Ovary (tissue), 9 donors: ENCODE measurements around the gene DESI2. TPM values are rescaled to one million over a fixed set of nuclear protein-coding genes. Genes with fewer than 3 reads are reported as not detected.
"Not testable (repeated sequence)": the region's sequence is repeated elsewhere in the genome, so short reads cannot be mapped to it uniquely, and the experiment has no call there.

Experiments
- DNase-seq, 5 donors: peaks; one replicate each; pipeline ENCODE4 v3.0.0-alpha.2; 2019 to 2020
- H3K27ac ChIP-seq, 2 donors: fragments of 200-600 bp; one replicate each; pipeline versions ENCODE4 v1.5.1 to v1.8.0; 2019 to 2022
- H3K27me3 ChIP-seq: fragments of 200-600 bp; one replicate; pipeline ENCODE4 v1.8.0; 2022
- H3K36me3 ChIP-seq: fragments of 200-600 bp; sonication (generic); one replicate; pipeline ENCODE4 v1.5.1; 2019
- H3K4me1 ChIP-seq: one replicate; pipeline ENCODE4 v1.8.1; 2013; ENCODE audit warnings: mild to moderate bottlenecking, moderate library complexity; ENCODE audit not compliant: insufficient read depth
- H3K4me3 ChIP-seq: fragments of 200-600 bp; sonication (generic); one replicate; pipeline ENCODE4 v1.5.1; 2017
- H3K9me3 ChIP-seq, 2 donors: fragments of 200-600 bp in 1 of 2; sonication (generic) in 1 of 2; one replicate each; pipeline versions ENCODE4 v1.5.1 to v1.8.1; 2013 to 2019; ENCODE audit warnings: mild to moderate bottlenecking in 1 of 2, moderate library complexity in 1 of 2
- EP300 ChIP-seq: sonication (generic); formaldehyde crosslinking; IDR thresholded peaks from one replicate; pipeline ENCODE4 v1.6.1; 2017; ENCODE audit warnings: antibody characterized with exemption
- POLR2A ChIP-seq: fragments of 450-650 bp; IDR thresholded peaks from one replicate; pipeline ENCODE4 v1.6.1; 2017; ENCODE audit warnings: antibody characterized with exemption, mild to moderate bottlenecking, moderate library complexity
- WGBS, 3 donors: extraction: QIAGEN DNeasy Blood & Tissue Kit in 1 of 3; methylation state at CpG; one replicate each; pipeline versions ENCODE4 v1.1.5 to v1.1.7; 2013 to 2017; 5-methylcytosine and 5-hydroxymethylcytosine counted together
- intact Hi-C, 4 donors: fragments of 100-400 bp; cut with DNase I; formaldehyde crosslinking; loops; one replicate each; pipeline versions ENCODE4 v1.11.0 to v1.15.1; 2022 to 2023
- polyA plus RNA-seq, 2 donors: library from polyadenylated mRNA; stranded (reverse); fragments of 200-250 nt in 1 of 2; fragments of 350-450 nt in 1 of 2; fragmentation: Illumina TruSeq in 1 of 2; extraction: RNeasy Lipid Tissue Mini Kit (QIAGEN cat#74804) in 1 of 2; gene quantifications; one replicate each; pipeline ENCODE4 v1.2.3, GENCODE V29; 2013 to 2014
- total RNA-seq, 7 donors: library from RNA; depleted of rRNA in 2 of 7; stranded (reverse); fragments of >200 nt in 2 of 7; fragmentation: NEBNext Ultra II Directional in 3 of 7; extraction: Animal tissue kit (Norgen Biotek cat#: 25700) in 3 of 7; gene quantifications; one replicate each; pipeline versions ENCODE4 v1.1.0 to v1.2.4, GENCODE V29; 2016 to 2023
- TF ChIP-seq, protein P1 (sequence below), 3 donors: fragments of 450-650 bp in 2 of 3; fragments of 200-600 bp in 1 of 3; IDR thresholded peaks; one replicate each; pipeline versions ENCODE4 v1.5.1 to v1.8.0; 2016 to 2022; ENCODE audit warnings: antibody characterized with exemption in 3 of 3, mild to moderate bottlenecking in 1 of 3
- donor health status: DM: no; HTN: no; CAD: no; lungs with moderate emphysema.
- donor health status: DM: no; HTN: no; CAD: no.
- donor health status: Bipolar disorder and iron deficiency.
- donor health status: DM: yes; HTN: yes; CAD: no.
- donor health status: DM: no; HTN: no; CAD: no.
- donor health status: DM: yes; HTN: yes; CAD: no.

DESI2 gene
- total and polyA plus RNA-seq, 9 donors: 12.5 to 33.4 (median 23.4) TPM

DNA sequence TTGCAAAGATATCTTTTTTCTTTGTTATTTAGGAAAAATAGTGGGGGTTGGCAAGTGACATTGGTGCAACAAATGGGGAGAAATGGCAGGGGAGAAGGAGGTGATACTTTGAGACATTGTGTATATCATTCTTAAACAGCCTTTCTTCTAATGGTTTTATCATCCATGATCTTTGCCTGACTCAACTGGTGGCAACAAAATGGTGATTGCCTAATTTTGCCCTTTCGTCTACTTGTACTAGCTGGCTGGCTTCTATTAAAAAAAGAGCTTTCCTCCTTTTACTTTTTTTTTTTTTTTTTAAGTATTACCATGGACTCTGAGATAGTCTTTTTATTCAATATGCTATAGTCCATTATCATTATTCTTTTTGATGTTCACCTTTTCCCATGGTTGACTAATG is 27.7 kb downstream of the DESI2 start:
- no peaks in the 10 kb centered on the region for H3K27me3 ChIP-seq
- H3K9me3 ChIP-seq: no peaks in the 10 kb centered on the region
- intact Hi-C loops: no loop called here
- no peaks in the 10 kb centered on the region for H3K36me3 ChIP-seq
- no peak overlapping the region for H3K27ac ChIP-seq
- WGBS, 3 donors: 94 to 100% (median 95%) methylated on average over 1 of the region's 1 CpG
- peaks cover 3% of the 10 kb centered on the region for H3K4me1 ChIP-seq
- DNase-seq: no peak
- TF ChIP-seq EP300 (no peak), POLR2A (no peak)
- TF ChIP-seq, protein P1, sequence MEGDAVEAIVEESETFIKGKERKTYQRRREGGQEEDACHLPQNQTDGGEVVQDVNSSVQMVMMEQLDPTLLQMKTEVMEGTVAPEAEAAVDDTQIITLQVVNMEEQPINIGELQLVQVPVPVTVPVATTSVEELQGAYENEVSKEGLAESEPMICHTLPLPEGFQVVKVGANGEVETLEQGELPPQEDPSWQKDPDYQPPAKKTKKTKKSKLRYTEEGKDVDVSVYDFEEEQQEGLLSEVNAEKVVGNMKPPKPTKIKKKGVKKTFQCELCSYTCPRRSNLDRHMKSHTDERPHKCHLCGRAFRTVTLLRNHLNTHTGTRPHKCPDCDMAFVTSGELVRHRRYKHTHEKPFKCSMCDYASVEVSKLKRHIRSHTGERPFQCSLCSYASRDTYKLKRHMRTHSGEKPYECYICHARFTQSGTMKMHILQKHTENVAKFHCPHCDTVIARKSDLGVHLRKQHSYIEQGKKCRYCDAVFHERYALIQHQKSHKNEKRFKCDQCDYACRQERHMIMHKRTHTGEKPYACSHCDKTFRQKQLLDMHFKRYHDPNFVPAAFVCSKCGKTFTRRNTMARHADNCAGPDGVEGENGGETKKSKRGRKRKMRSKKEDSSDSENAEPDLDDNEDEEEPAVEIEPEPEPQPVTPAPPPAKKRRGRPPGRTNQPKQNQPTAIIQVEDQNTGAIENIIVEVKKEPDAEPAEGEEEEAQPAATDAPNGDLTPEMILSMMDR (IDR thresholded peaks at IDR 0.05): no peak
- no peak overlapping the region for H3K4me3 ChIP-seq

DNA sequence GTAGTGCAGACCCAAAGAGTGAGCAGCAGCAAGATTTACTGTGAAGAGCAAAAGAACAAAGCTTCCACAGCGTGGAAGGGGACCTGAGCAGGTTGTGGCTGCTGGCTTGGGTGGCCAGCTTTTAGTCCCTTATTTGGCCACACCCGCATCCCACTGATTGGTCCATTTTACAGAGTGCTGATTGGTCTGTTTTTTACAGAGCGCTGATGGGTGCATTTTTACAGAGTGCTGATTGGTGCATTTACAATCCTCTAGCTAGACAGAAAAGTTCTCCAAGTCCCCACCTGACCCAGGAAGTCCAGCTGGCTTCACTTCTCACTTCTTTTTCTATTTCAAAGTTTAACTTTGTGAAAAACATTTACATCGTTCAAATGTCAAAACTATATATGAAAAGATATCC is 29.2 kb downstream of the DESI2 start:
- H3K4me3 ChIP-seq, H3K36me3 ChIP-seq, H3K27me3 ChIP-seq, DNase-seq, H3K9me3 ChIP-seq, H3K27ac ChIP-seq, H3K4me1 ChIP-seq, intact Hi-C loops: not testable (repeated sequence)
- 85 to 94% (median 87%) methylated on average over 4 of the region's 4 CpGs for WGBS, 3 donors

DNA sequence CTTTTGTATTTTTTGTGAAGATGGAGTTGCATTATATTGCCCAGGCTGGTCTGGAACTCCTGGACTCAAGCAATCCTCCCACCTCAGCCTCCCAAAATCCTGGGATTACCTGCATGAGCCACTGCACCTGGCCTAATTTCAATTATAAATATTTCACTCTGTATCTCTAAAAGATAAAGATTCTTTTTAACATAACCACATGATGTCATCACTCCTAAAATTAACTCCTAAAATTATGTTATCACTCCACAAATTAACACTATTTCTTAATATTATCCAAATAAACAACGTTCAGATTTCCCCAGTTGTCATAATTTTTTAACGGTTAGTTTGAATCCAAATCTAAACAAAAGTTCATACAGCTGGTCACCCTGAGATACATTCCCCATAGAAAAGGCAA is 43.0 kb downstream of the DESI2 start:
- 70 to 93% (median 77%) methylated on average over 2 of the region's 2 CpGs for WGBS, 3 donors
- H3K9me3 ChIP-seq: no peaks in the 10 kb centered on the region
- H3K27ac ChIP-seq: no peak overlapping the region
- H3K4me3 ChIP-seq: no peak overlapping the region
- DNase-seq: no peak
- H3K27me3 ChIP-seq: no peaks in the 10 kb centered on the region
- intact Hi-C loops: no loop called here
- TF ChIP-seq, protein P1 (IDR thresholded peaks at IDR 0.05): no peak
- no peak for TF ChIP-seq EP300
- TF ChIP-seq POLR2A: no peak
- no peaks in the 10 kb centered on the region for H3K36me3 ChIP-seq
- no peaks in the 10 kb centered on the region for H3K4me1 ChIP-seq

DNA sequence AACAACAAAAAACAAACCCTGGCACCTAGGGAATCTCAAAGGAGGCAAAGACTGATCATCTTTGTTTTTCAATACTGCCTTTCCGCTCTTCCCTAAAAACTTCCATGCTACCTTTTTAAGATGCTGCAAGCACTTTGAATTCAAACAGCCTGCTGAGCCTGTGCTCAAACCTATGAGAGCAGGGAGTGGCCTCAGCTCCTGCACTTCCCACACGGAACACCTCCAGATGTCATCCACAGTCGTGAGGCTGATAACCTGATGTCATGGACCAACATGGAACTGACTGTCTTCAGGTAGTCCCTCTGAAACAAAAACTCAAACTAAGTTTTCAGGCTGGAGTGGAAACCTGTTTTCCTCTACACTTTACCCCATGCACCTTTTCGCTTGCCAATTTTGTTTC is 46.8 kb downstream of the DESI2 start:
- H3K27ac ChIP-seq: no peak overlapping the region
- H3K4me3 ChIP-seq: no peak overlapping the region
- intact Hi-C loops: no loop called here
- H3K36me3 ChIP-seq: no peaks in the 10 kb centered on the region
- WGBS, 3 donors: 90 to 96% (median 92%) methylated on average over 4 of the region's 4 CpGs
- H3K27me3 ChIP-seq: no peaks in the 10 kb centered on the region
- H3K4me1 ChIP-seq: no peaks in the 10 kb centered on the region
- no peak for DNase-seq
- no peaks in the 10 kb centered on the region for H3K9me3 ChIP-seq
- TF ChIP-seq, protein P1 (IDR thresholded peaks at IDR 0.05): no peak
- TF ChIP-seq POLR2A: no peak
- TF ChIP-seq EP300: no peak

DNA sequence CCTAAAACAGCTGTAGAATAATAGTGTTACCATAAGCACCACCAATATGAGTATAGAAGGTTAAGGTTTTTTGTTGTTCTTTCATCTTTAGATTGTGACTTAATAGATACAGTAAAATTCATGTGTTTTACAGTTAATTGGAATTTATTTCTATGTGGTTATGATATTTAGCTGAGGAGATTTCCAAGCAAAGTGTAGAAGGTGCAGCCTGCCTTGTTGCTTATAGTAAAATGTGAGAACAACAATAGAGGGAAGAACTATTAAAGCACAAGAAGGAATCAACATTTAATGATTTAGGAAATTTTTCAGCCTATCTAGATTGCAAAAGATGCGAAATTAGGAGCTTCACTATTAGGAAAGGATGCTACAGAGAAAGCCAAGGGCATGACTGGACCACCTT is 47.9 kb downstream of the DESI2 start:
- no peak for DNase-seq
- Histone ChIP-seq H3K4me3 (no peak overlapping the region), H3K9me3 (no peaks in the 10 kb centered on the region), H3K4me1 (no peaks in the 10 kb centered on the region), H3K27me3 (no peaks in the 10 kb centered on the region), H3K27ac (no peak overlapping the region), H3K36me3 (no peaks in the 10 kb centered on the region)
- intact Hi-C loops: no loop called here
- WGBS, 3 donors: 95 to 100% (median 98%) methylated on average over 1 of the region's 1 CpG
- no peak for TF ChIP-seq EP300
- TF ChIP-seq, protein P1 (IDR thresholded peaks at IDR 0.05): no peak
- no peak for TF ChIP-seq POLR2A
